ENCODE measurements around the gene MIGA2. TPM values are rescaled to one million over a fixed set of nuclear protein-coding genes. Genes with fewer than 3 reads are reported as not detected.

The MIGA2 gene
- total and polyA plus RNA-seq, 9 of the 15 experiments (the other 6 are each of a cell fraction or from before 2014, with no cell fraction given): 0.15 to 54.1 (median 18.0) TPM

Other genes starting within 250 kb of the MIGA2 start
Only the 7 nearest of the 13 such genes appear.
- gene PHYHD1, start 115.6 kb upstream of the MIGA2 start, total RNA-seq (2014; rRNA removed): 0.49 and 1.3 TPM in 2 replicates
- gene PHYHD1, start 115.6 kb upstream of the MIGA2 start, total RNA-seq (2014; rRNA removed; fragmentation: Illumina TruSeq; extraction: Trizol): 0.45 and 0.69 TPM in 2 replicates
- 0.36 and 0.79 TPM in 2 replicates for gene PHYHD1, start 115.6 kb upstream of the MIGA2 start, total RNA-seq (2015; rRNA removed; fragmentation: Illumina TruSeq; extraction: Trizol)
- 0.58 and 0.66 TPM in 2 replicates for gene PHYHD1, start 115.6 kb upstream of the MIGA2 start, total RNA-seq (2021)
- gene PHYHD1, start 115.6 kb upstream of the MIGA2 start, polyA plus RNA-seq (2011; rRNA removed): 1.2 and 2.1 TPM in 2 replicates
- gene PHYHD1, start 115.6 kb upstream of the MIGA2 start, polyA plus RNA-seq (2014; fragmentation: Illumina TruSeq; extraction: Trizol): 0.80 and 1.0 TPM in 2 replicates
- 1 to 10 TPM in 1 of 2 experiments, under 1 TPM in 1; 0.80 to 1.0 TPM for gene PHYHD1, start 115.6 kb upstream of the MIGA2 start, polyA plus RNA-seq (2014; fragmentation: Nextera tagmentation; extraction: Ambion mirVana)
- gene PHYHD1, start 115.6 kb upstream of the MIGA2 start, polyA plus RNA-seq (2014; rRNA removed): 0.32 and 0.91 TPM in 2 replicates
- gene DOLK, start 89.0 kb upstream of the MIGA2 start, total RNA-seq (2014; rRNA removed): 11.7 and 18.4 TPM in 2 replicates
- 7.5 and 8.4 TPM in 2 replicates for gene DOLK, start 89.0 kb upstream of the MIGA2 start, total RNA-seq (2014; rRNA removed; fragmentation: Illumina TruSeq; extraction: Trizol)
- 13.7 and 14.0 TPM in 2 replicates for gene DOLK, start 89.0 kb upstream of the MIGA2 start, total RNA-seq (2015; rRNA removed; fragmentation: Illumina TruSeq; extraction: Trizol)
- gene DOLK, start 89.0 kb upstream of the MIGA2 start, total RNA-seq (2021): 14.2 and 14.7 TPM in 2 replicates
- 10.8 and 13.0 TPM in 2 replicates for gene DOLK, start 89.0 kb upstream of the MIGA2 start, polyA plus RNA-seq (2011; rRNA removed)
- 14.0 and 15.0 TPM in 2 replicates for gene DOLK, start 89.0 kb upstream of the MIGA2 start, polyA plus RNA-seq (2014; fragmentation: Illumina TruSeq; extraction: Trizol)
- 1 to 10 TPM; 2.6 to 3.7 TPM for gene DOLK, start 89.0 kb upstream of the MIGA2 start, polyA plus RNA-seq (2014; fragmentation: Nextera tagmentation; extraction: Ambion mirVana)
- 10.6 and 11.1 TPM in 2 replicates for gene DOLK, start 89.0 kb upstream of the MIGA2 start, polyA plus RNA-seq (2014; rRNA removed)
- 64.3 and 92.3 TPM in 2 replicates for gene NUP188, start 88.9 kb upstream of the MIGA2 start, total RNA-seq (2014; rRNA removed)
- 66.6 and 84.5 TPM in 2 replicates for gene NUP188, start 88.9 kb upstream of the MIGA2 start, total RNA-seq (2014; rRNA removed; fragmentation: Illumina TruSeq; extraction: Trizol)
- gene NUP188, start 88.9 kb upstream of the MIGA2 start, total RNA-seq (2015; rRNA removed; fragmentation: Illumina TruSeq; extraction: Trizol): 69.9 and 70.6 TPM in 2 replicates
- 123 and 135 TPM in 2 replicates for gene NUP188, start 88.9 kb upstream of the MIGA2 start, total RNA-seq (2021)
- 71.2 and 106 TPM in 2 replicates for gene NUP188, start 88.9 kb upstream of the MIGA2 start, polyA plus RNA-seq (2011; rRNA removed)
- 107 and 110 TPM in 2 replicates for gene NUP188, start 88.9 kb upstream of the MIGA2 start, polyA plus RNA-seq (2014; fragmentation: Illumina TruSeq; extraction: Trizol)
- 10 to 100 TPM; 11.7 to 17.9 TPM for gene NUP188, start 88.9 kb upstream of the MIGA2 start, polyA plus RNA-seq (2014; fragmentation: Nextera tagmentation; extraction: Ambion mirVana)
- 64.7 and 70.6 TPM in 2 replicates for gene NUP188, start 88.9 kb upstream of the MIGA2 start, polyA plus RNA-seq (2014; rRNA removed)
- 58.8 and 72.7 TPM in 2 replicates for gene SH3GLB2, start 8.3 kb upstream of the MIGA2 start, total RNA-seq (2014; rRNA removed)
- gene SH3GLB2, start 8.3 kb upstream of the MIGA2 start, total RNA-seq (2014; rRNA removed; fragmentation: Illumina TruSeq; extraction: Trizol): 17.3 and 23.0 TPM in 2 replicates
- gene SH3GLB2, start 8.3 kb upstream of the MIGA2 start, total RNA-seq (2015; rRNA removed; fragmentation: Illumina TruSeq; extraction: Trizol): 35.2 and 35.9 TPM in 2 replicates
- gene SH3GLB2, start 8.3 kb upstream of the MIGA2 start, total RNA-seq (2021): 88.4 and 90.2 TPM in 2 replicates
- 60.6 and 64.2 TPM in 2 replicates for gene SH3GLB2, start 8.3 kb upstream of the MIGA2 start, polyA plus RNA-seq (2011; rRNA removed)
- gene SH3GLB2, start 8.3 kb upstream of the MIGA2 start, polyA plus RNA-seq (2014; fragmentation: Illumina TruSeq; extraction: Trizol): 63.3 and 68.6 TPM in 2 replicates
- gene SH3GLB2, start 8.3 kb upstream of the MIGA2 start, polyA plus RNA-seq (2014; fragmentation: Nextera tagmentation; extraction: Ambion mirVana): under 1 TPM; 0.20 to 0.98 TPM
- 118 and 124 TPM in 2 replicates for gene SH3GLB2, start 8.3 kb upstream of the MIGA2 start, polyA plus RNA-seq (2014; rRNA removed)
- 25.2 and 28.7 TPM in 2 replicates for gene DOLPP1, start 44.5 kb downstream of the MIGA2 start, total RNA-seq (2014; rRNA removed)
- 16.1 and 20.1 TPM in 2 replicates for gene DOLPP1, start 44.5 kb downstream of the MIGA2 start, total RNA-seq (2014; rRNA removed; fragmentation: Illumina TruSeq; extraction: Trizol)
- 29.8 and 30.5 TPM in 2 replicates for gene DOLPP1, start 44.5 kb downstream of the MIGA2 start, total RNA-seq (2015; rRNA removed; fragmentation: Illumina TruSeq; extraction: Trizol)
- 37.5 and 39.8 TPM in 2 replicates for gene DOLPP1, start 44.5 kb downstream of the MIGA2 start, total RNA-seq (2021)
- 33.4 and 36.2 TPM in 2 replicates for gene DOLPP1, start 44.5 kb downstream of the MIGA2 start, polyA plus RNA-seq (2011; rRNA removed)
- gene DOLPP1, start 44.5 kb downstream of the MIGA2 start, polyA plus RNA-seq (2014; fragmentation: Illumina TruSeq; extraction: Trizol): 34.6 and 38.7 TPM in 2 replicates
- gene DOLPP1, start 44.5 kb downstream of the MIGA2 start, polyA plus RNA-seq (2014; fragmentation: Nextera tagmentation; extraction: Ambion mirVana): 10 to 100 TPM in 1 of 2 experiments, 1 to 10 TPM in 1; 3.0 to 19.2 TPM
- 36.5 and 40.5 TPM in 2 replicates for gene DOLPP1, start 44.5 kb downstream of the MIGA2 start, polyA plus RNA-seq (2014; rRNA removed)
- 8.2 and 10.1 TPM in 2 replicates for gene CRAT, start 74.2 kb downstream of the MIGA2 start, total RNA-seq (2014; rRNA removed)
- 2.7 and 3.7 TPM in 2 replicates for gene CRAT, start 74.2 kb downstream of the MIGA2 start, total RNA-seq (2014; rRNA removed; fragmentation: Illumina TruSeq; extraction: Trizol)
- gene CRAT, start 74.2 kb downstream of the MIGA2 start, total RNA-seq (2015; rRNA removed; fragmentation: Illumina TruSeq; extraction: Trizol): 4.7 and 4.8 TPM in 2 replicates
- 13.8 and 14.8 TPM in 2 replicates for gene CRAT, start 74.2 kb downstream of the MIGA2 start, total RNA-seq (2021)
- gene CRAT, start 74.2 kb downstream of the MIGA2 start, polyA plus RNA-seq (2011; rRNA removed): 5.4 and 9.6 TPM in 2 replicates
- gene CRAT, start 74.2 kb downstream of the MIGA2 start, polyA plus RNA-seq (2014; fragmentation: Illumina TruSeq; extraction: Trizol): 7.4 and 11.7 TPM in 2 replicates
- under 1 TPM; 0.20 to 0.67 TPM for gene CRAT, start 74.2 kb downstream of the MIGA2 start, polyA plus RNA-seq (2014; fragmentation: Nextera tagmentation; extraction: Ambion mirVana)
- gene CRAT, start 74.2 kb downstream of the MIGA2 start, polyA plus RNA-seq (2014; rRNA removed): 6.2 and 6.3 TPM in 2 replicates
- 87.7 and 122 TPM in 2 replicates for gene PTPA, start 74.8 kb downstream of the MIGA2 start, total RNA-seq (2014; rRNA removed)
- 54.0 and 58.6 TPM in 2 replicates for gene PTPA, start 74.8 kb downstream of the MIGA2 start, total RNA-seq (2014; rRNA removed; fragmentation: Illumina TruSeq; extraction: Trizol)
- 73.0 and 77.4 TPM in 2 replicates for gene PTPA, start 74.8 kb downstream of the MIGA2 start, total RNA-seq (2015; rRNA removed; fragmentation: Illumina TruSeq; extraction: Trizol)
- 109 and 119 TPM in 2 replicates for gene PTPA, start 74.8 kb downstream of the MIGA2 start, total RNA-seq (2021)
- gene PTPA, start 74.8 kb downstream of the MIGA2 start, polyA plus RNA-seq (2011; rRNA removed): 106 and 121 TPM in 2 replicates
- gene PTPA, start 74.8 kb downstream of the MIGA2 start, polyA plus RNA-seq (2014; fragmentation: Illumina TruSeq; extraction: Trizol): 72.6 and 83.7 TPM in 2 replicates
- 1 to 10 TPM; 1.7 to 3.4 TPM for gene PTPA, start 74.8 kb downstream of the MIGA2 start, polyA plus RNA-seq (2014; fragmentation: Nextera tagmentation; extraction: Ambion mirVana)
- 60.6 and 66.3 TPM in 2 replicates for gene PTPA, start 74.8 kb downstream of the MIGA2 start, polyA plus RNA-seq (2014; rRNA removed)